ENCODE measurements around the gene MAP1LC3B2. TPM values are rescaled to one million over a fixed set of nuclear protein-coding genes. Genes with fewer than 3 reads are reported as not detected.

MAP1LC3B2 gene
- total and polyA plus RNA-seq, 2 of the 13 experiments (the other 11 are each of a cell fraction or from before 2014, with no cell fraction given) = 0.60 to 2.2 TPM

- TF ChIP-seq ETV5 (CRISPR knock-in tag; IDR thresholded peaks at IDR 0.05; ENCODE audit: borderline replicate concordance) (peak; percentile 67; the same call in 1 of the 2 replicates), ZNF33B (CRISPR knock-in tag; IDR thresholded peaks at IDR 0.05) (no peak), ZSCAN29 (CRISPR knock-in tag; conservative IDR thresholded peaks at IDR 0.05) (no peak), CTCF (CRISPR knock-in tag; IDR thresholded peaks at IDR 0.05) (no peak), ZNF331 (CRISPR knock-in tag; IDR thresholded peaks at IDR 0.05) (no peak), STAG1 (CRISPR knock-in tag; IDR thresholded peaks at IDR 0.05) (no peak), SNAI1 (CRISPR knock-in tag; IDR thresholded peaks at IDR 0.05; ENCODE audit: borderline replicate concordance) (no peak), ETV6 (CRISPR knock-in tag; conservative IDR thresholded peaks at IDR 0.05) (no peak), CHD2 (IDR thresholded peaks at IDR 0.05; ENCODE audit: low read depth, low read length) (no peak), ZBTB3 (CRISPR knock-in tag; IDR thresholded peaks at IDR 0.05; ENCODE audit: borderline replicate concordance, low read depth) (no peak), ZNF674 (CRISPR knock-in tag; IDR thresholded peaks at IDR 0.05; ENCODE audit: low read depth) (no peak), ELK4 (CRISPR knock-in tag; IDR thresholded peaks at IDR 0.05; ENCODE audit: borderline replicate concordance) (no peak), NR2F6 (IDR thresholded peaks at IDR 0.05) (peak; percentile 97), NR2F6 (CRISPR knock-in tag; IDR thresholded peaks at IDR 0.05) (peak; percentile 94), SOX6 (IDR thresholded peaks at IDR 0.05) (no peak), SOX6 (CRISPR knock-in tag; IDR thresholded peaks at IDR 0.05) (peak; percentile 89), ZNF484 (CRISPR knock-in tag; IDR thresholded peaks at IDR 0.05; ENCODE audit: borderline replicate concordance, low read depth) (no peak), SRSF9 (IDR thresholded peaks at IDR 0.05; ENCODE audit: borderline replicate concordance, insufficient read depth, low read depth, low read length, poor library complexity, severe bottlenecking) (no peak)
- TF ChIP-seq, protein P1, sequence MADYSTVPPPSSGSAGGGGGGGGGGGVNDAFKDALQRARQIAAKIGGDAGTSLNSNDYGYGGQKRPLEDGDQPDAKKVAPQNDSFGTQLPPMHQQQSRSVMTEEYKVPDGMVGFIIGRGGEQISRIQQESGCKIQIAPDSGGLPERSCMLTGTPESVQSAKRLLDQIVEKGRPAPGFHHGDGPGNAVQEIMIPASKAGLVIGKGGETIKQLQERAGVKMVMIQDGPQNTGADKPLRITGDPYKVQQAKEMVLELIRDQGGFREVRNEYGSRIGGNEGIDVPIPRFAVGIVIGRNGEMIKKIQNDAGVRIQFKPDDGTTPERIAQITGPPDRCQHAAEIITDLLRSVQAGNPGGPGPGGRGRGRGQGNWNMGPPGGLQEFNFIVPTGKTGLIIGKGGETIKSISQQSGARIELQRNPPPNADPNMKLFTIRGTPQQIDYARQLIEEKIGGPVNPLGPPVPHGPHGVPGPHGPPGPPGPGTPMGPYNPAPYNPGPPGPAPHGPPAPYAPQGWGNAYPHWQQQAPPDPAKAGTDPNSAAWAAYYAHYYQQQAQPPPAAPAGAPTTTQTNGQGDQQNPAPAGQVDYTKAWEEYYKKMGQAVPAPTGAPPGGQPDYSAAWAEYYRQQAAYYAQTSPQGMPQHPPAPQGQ (CRISPR knock-in tag; IDR thresholded peaks at IDR 0.05; ENCODE audit: borderline replicate concordance) = no peak
- TF ChIP-seq, protein P2, sequence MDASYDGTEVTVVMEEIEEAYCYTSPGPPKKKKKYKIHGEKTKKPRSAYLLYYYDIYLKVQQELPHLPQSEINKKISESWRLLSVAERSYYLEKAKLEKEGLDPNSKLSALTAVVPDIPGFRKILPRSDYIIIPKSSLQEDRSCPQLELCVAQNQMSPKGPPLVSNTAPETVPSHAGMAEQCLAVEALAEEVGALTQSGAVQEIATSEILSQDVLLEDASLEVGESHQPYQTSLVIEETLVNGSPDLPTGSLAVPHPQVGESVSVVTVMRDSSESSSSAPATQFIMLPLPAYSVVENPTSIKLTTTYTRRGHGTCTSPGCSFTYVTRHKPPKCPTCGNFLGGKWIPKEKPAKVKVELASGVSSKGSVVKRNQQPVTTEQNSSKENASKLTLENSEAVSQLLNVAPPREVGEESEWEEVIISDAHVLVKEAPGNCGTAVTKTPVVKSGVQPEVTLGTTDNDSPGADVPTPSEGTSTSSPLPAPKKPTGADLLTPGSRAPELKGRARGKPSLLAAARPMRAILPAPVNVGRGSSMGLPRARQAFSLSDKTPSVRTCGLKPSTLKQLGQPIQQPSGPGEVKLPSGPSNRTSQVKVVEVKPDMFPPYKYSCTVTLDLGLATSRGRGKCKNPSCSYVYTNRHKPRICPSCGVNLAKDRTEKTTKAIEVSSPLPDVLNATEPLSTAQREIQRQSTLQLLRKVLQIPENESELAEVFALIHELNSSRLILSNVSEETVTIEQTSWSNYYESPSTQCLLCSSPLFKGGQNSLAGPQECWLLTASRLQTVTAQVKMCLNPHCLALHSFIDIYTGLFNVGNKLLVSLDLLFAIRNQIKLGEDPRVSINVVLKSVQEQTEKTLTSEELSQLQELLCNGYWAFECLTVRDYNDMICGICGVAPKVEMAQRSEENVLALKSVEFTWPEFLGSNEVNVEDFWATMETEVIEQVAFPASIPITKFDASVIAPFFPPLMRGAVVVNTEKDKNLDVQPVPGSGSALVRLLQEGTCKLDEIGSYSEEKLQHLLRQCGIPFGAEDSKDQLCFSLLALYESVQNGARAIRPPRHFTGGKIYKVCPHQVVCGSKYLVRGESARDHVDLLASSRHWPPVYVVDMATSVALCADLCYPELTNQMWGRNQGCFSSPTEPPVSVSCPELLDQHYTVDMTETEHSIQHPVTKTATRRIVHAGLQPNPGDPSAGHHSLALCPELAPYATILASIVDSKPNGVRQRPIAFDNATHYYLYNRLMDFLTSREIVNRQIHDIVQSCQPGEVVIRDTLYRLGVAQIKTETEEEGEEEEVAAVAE (CRISPR knock-in tag; IDR thresholded peaks at IDR 0.05; ENCODE audit: borderline replicate concordance) = no peak
Observed at GRCh38 chr12:116529048-116529447, 30.1 kb upstream of the MAP1LC3B2 start (continued).
